GM19023 (cell line): ENCODE results near the gene ABLIM2.
A peak's percentile ranks its signal among the peaks of the same experiment; 100 is the strongest.

ENCODE experiments used
- ATAC-seq: cut with Tn5 transposase; IDR thresholded peaks from one replicate; pipeline ENCODE4 v1.9.1; 2021; ENCODE audit warnings: mild to moderate bottlenecking, moderate library complexity; ENCODE audit not compliant: unreplicated experiment

The ABLIM2 gene

GRCh38 chr4:8158710-8159536 lies at the start of gene ABLIM2:
Gene ABLIM2, minus strand, starts transcription at chr4:8158813. Its CDS starts 124 bp downstream, at chr4:8158689.
- peak; percentile 93 for ATAC-seq

DNA sequence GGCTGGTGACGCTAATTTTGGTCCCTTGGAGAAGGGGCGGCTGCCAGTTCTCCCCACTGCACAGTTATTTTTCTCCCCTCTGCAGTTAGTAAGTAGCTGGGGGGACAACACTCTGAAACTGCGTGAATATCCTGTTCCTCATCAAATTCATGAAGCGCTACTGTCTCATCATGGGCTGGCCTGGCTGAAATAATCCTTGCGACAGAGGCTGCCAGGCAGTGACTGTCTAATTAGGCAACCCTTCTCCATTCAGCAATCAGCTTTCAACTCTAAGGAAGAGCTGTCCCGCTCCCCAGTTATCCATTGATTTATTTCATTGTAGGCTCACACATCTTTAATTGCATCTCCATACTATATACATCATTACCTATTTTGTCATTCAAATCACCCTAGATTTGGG lies 48.7 kb upstream of the ABLIM2 start:
- ATAC-seq = no peak

DNA sequence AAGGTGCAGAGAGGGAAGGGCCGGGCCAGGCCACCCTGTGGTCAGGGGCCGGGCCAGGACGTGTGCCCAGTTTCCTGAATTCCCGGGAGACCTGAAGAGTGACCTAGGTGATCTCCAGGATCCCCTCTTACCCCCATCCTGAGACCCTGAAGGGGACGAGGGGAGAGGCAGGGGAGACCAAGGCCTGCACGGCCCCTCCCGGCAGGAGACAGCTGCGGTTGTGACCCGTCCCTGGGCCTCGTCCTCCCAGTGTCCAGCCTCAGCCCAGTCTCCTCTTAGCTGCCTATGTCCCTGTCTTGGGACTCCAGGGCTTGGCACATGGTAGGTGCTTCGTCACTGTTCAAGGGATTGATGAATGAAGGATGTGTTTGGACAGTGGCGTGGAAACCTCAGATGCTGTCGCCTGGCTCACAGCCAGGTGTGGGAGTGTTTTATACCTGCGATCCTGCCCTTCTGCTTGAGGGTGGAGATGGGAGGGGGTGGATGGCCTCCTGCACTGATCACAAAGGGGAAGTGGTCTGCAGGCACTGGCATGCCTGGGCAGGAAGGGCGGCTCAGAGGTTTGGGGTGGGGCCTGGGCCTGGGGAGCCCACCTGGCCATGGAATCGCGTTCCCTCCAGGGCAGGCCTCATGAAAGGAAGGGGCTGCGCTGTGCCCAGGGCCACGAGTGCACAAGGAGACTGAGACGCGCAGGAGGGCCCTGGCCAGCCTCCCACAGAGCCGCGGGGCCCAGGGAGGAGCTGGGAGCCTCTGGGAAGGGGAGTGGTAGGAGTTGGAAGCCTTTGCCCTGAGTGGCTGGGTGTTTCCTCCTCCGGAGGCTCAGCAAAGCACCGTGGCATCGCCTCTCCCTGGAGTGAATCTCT lies 47.4 kb upstream of the ABLIM2 start:
- ATAC-seq = no peak

- no peak for ATAC-seq
Observed at GRCh38 chr4:8205241-8205707, 46.7 kb upstream of the ABLIM2 start.

GRCh38 chr4:8204576-8205227 lies 46.1 kb upstream of the ABLIM2 start:
- no peak for ATAC-seq

DNA sequence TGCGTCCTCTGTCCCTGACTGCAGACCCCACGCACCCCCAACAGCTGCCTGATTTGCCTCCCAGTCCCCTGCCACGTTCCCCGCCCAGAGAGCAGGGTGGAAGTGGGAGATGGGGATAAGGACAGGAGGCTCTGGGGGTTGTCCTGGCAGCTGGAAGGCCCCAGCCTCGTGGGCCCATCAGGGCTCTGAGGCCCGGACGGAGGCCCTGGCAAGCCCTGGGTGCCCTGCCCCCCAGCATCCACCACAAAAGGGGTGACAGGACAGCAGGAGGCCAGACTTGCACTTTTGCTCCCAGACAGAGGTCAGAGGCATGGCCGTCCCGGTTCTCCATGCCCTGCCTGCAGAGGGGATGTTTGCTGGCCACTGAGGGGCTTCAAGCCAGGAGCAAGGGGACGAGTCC lies 45.2 kb upstream of the ABLIM2 start:
- ATAC-seq = no peak

- ATAC-seq = no peak
Observed at GRCh38 chr4:8203052-8203401, 44.4 kb upstream of the ABLIM2 start.

- ATAC-seq = no peak
Observed at GRCh38 chr4:8202108-8203051, 43.8 kb upstream of the ABLIM2 start.

DNA sequence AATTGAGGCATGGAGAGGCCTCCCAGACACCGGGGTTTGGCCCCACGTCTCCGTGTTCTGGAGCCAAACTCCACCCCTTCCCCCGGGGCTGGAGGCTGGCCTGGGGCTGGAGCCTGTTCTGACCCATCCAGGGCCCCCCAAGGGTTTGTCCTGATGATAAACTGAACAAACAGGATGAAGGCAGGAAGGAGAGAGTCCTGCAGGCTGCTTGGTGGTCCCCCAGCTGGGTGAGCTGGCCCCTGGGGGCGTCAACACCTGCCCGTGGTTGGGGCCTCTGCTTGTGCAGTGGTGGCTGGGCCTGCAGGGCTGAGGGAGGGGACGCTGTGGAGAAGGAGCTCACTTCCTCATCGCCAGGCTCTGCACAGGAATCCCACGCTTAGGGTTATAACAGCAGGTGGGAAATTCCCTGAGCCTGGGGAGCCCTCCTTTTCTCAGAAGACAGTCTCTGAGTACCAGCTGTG lies 42.7 kb upstream of the ABLIM2 start:
- peak; percentile 41 for ATAC-seq

- no peak for ATAC-seq
Observed at GRCh38 chr4:8200302-8200975, 41.8 kb upstream of the ABLIM2 start.

GRCh38 chr4:8199594-8200301 lies 41.1 kb upstream of the ABLIM2 start:
- no peak for ATAC-seq

DNA sequence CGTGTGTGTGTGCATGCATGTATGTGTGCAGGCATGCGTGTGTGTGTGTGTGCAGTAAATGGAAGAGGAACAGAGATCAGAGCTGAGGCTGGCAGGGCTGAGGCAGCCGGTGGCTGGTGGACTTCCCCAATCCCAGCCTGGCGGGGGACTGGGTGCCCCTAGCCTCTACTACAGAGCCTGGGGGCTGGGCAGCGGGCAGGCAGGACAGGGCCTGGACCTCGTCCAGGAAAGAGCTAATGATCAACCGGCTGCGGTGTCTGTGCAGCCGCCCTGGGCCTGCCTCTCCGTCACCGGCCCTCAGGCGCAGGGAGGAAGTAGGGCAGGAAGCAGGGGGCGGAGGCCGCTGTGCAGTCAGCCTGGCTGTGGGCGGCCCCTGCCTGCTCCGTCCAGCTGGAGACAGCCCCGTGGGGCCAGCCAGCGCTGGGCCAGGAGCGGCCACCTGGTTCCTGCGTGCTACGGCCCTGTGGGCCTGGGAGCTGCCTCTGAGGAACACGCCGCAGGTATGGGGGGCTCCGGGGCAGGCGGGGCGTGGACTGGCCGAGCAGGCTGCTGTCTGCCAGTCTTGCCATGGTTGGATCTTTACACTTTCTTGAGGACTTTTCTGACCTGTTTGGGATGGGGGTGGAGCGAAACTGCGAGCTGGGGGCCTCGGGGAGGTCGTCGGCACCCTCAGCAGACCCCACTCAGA lies 40.4 kb upstream of the ABLIM2 start, which contains the start of gene SH3TC1:
Gene SH3TC1, plus strand, starts transcription at position 385 of the 688 bp plus-strand sequence. CDS start 5,905 bp downstream, outside the sequence.
- ATAC-seq = peak; percentile 80

- peak; percentile 1 for ATAC-seq
Observed at GRCh38 chr4:8198206-8198905, 39.7 kb upstream of the ABLIM2 start.

- no peak for ATAC-seq
Observed at GRCh38 chr4:8197521-8197920, 38.9 kb upstream of the ABLIM2 start.

DNA sequence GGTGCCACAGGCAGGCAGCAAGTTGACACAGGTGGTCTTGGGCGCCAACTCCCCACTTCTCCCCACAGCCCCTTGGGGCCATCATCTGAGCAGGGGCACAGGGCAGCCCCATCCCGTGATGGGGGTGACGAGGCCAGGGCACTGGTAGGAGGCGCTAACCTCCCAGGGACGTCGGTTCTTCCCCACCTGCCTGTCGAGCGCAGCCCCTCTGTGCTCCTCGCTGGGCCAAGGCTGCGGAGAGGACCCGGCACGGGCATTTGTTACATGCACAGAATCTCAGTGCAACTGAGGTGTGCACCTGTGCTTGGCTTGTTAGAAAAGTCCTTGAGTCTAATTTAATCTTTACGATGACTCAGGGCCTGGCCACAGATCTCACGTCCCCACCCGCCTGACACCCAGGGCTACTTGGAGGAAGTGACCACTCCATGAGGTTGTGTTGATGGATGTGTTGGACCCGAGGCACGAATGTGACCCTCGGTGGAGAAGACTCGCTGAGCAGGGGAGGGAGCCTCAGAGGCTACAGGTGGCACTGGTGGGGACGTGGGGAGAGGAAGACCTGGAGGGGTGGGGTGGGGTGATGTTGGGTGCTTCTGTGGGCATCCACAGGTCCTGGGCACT lies 37.3 kb upstream of the ABLIM2 start:
- no peak for ATAC-seq

GRCh38 chr4:8195431-8195830 lies 36.8 kb upstream of the ABLIM2 start:
- ATAC-seq = no peak
